PC-9 (cell line): ENCODE results near the gene BRSK2. TPM values are rescaled to one million over a fixed set of nuclear protein-coding genes. Genes with fewer than 3 reads are reported as not detected.

Experiments
- BruUV-seq: library from RNA; stranded (reverse); fragments of 400-500 nt; replicated peaks from 2 replicates; lab custom pipeline; 2021; lab: Mats Ljungman, UMichigan
- CTCF ChIA-PET: fragments of 300-600 bp; sonication (Branson Sonifier 250); formaldehyde crosslinking; loops from one replicate; lab custom pipeline; 2022; ENCODE audit warnings: antibody characterized with exemption; lab: Charles Lee
- POLR2A ChIA-PET: fragments of 300-600 bp; sonication (Branson Sonifier 250); formaldehyde crosslinking; loops from one replicate; lab custom pipeline; 2022; ENCODE audit warnings: antibody characterized with exemption; ENCODE audit not compliant: unreplicated experiment; lab: Charles Lee
- DNase-seq, 2 experiments: peaks; one replicate each; pipeline versions ENCODE4 v3.0.0 to v3.0.0-alpha.2; 2015 to 2022; ENCODE audit warnings: mixed read lengths in 1 of 2
- H2AFZ ChIP-seq: fragments of 200-600 bp; sonication (generic); 2 replicates; pipeline ENCODE4 v1.8.1; 2017; ENCODE audit warnings: antibody characterized with exemption
- H3F3A ChIP-seq: fragments of 200-600 bp; sonication (generic); 2 replicates; pipeline ENCODE4 v1.8.1; 2017; ENCODE audit warnings: antibody characterized with exemption, mild to moderate bottlenecking, low read depth; ENCODE audit not compliant: insufficient read depth
- H3K27ac ChIP-seq: fragments of 200-600 bp; sonication (generic); 2 replicates; pipeline ENCODE4 v1.6.1; 2016; ENCODE audit warnings: mixed run types
- H3K27me3 ChIP-seq: fragments of 200-600 bp; sonication (generic); 2 replicates; pipeline ENCODE4 v1.6.1; 2016; ENCODE audit warnings: low read depth, mixed run types; ENCODE audit not compliant: insufficient read depth
- H3K36me3 ChIP-seq: fragments of 200-600 bp; sonication (generic); 2 replicates; pipeline ENCODE4 v1.6.1; 2016; ENCODE audit warnings: low read depth, mixed run types
- H3K4me1 ChIP-seq: fragments of 200-600 bp; sonication (generic); replicated peaks from 2 replicates; pipeline ENCODE4 v1.6.1; 2016; ENCODE audit warnings: mixed run types; ENCODE audit not compliant: insufficient read depth
- H3K4me2 ChIP-seq: fragments of 200-600 bp; sonication (generic); 2 replicates; pipeline ENCODE4 v1.6.1; 2017; ENCODE audit warnings: mixed run types
- H3K4me3 ChIP-seq: fragments of 200-600 bp; sonication (generic); 2 replicates; pipeline ENCODE4 v1.6.1; 2016; ENCODE audit warnings: mixed run types
- H3K79me2 ChIP-seq: fragments of 200-600 bp; sonication (generic); 2 replicates; pipeline ENCODE4 v1.6.1; 2017; ENCODE audit warnings: low read depth, mixed run types
- H3K9me2 ChIP-seq: fragments of 200-600 bp; sonication (generic); 2 replicates; pipeline ENCODE4 v1.8.1; 2017; ENCODE audit warnings: mild to moderate bottlenecking; ENCODE audit not compliant: insufficient read depth
- H3K9me3 ChIP-seq: fragments of 200-600 bp; sonication (generic); 2 replicates; pipeline ENCODE4 v1.8.1; 2016; ENCODE audit warnings: low read depth; ENCODE audit not compliant: insufficient read depth
- H4K20me1 ChIP-seq: fragments of 200-600 bp; sonication (generic); 2 replicates; pipeline ENCODE4 v1.8.1; 2017; ENCODE audit not compliant: insufficient read depth
- CTCF ChIP-seq: fragments of 200-600 bp; sonication (generic); conservative IDR thresholded peaks from 2 replicates; pipeline ENCODE4 v1.6.1; 2017; ENCODE audit warnings: mixed run types, antibody characterized with exemption, mild to moderate bottlenecking, moderate library complexity
- EZH2 ChIP-seq: fragments of 200-600 bp; sonication (generic); IDR thresholded peaks from 2 replicates; pipeline ENCODE4 v1.8.0; 2017; ENCODE audit warnings: antibody characterized with exemption, low read depth
- intact Hi-C: fragments of 100-400 bp; cut with micrococcal nuclease; formaldehyde crosslinking; loops from one replicate; pipeline ENCODE4 v1.10.0; 2022; ENCODE audit not compliant: unreplicated experiment
- total RNA-seq: library from RNA; stranded (reverse); gene quantifications from 2 replicates; pipeline ENCODE4 v1.2.3, GENCODE V29; 2021

The BRSK2 gene
- total RNA-seq, 1 experiment from 2014 or later = 2.9 TPM

- H3K4me1 ChIP-seq = no peaks in the 10 kb centered on the region
- no peaks in the 10 kb centered on the region for H3K9me2 ChIP-seq
- H2AFZ ChIP-seq = no peak overlapping the region
- TF ChIP-seq EZH2 (no peak), CTCF (no peak)
- intact Hi-C loops = no loop called here
- DNase-seq = no peak
- no TSS peak for BruUV-seq
- H3K4me2 ChIP-seq = no peak overlapping the region
- H4K20me1 ChIP-seq = no peaks in the 10 kb centered on the region
- H3K9me3 ChIP-seq = no peaks in the 10 kb centered on the region; the same call in 1 of the 2 replicates
- no peak overlapping the region for H3K4me3 ChIP-seq
- H3K27ac ChIP-seq = no peak overlapping the region
- ChIA-PET CTCF (no interaction called here), POLR2A (no interaction called here)
- H3K79me2 ChIP-seq = no peaks in the 10 kb centered on the region
- peaks cover 6% of the 10 kb centered on the region; the same call in 1 of the 2 replicates for H3K27me3 ChIP-seq
- no peaks in the 10 kb centered on the region for H3K36me3 ChIP-seq
- no peaks in the 10 kb centered on the region for H3F3A ChIP-seq
Measured at GRCh38 chr11:1419811-1420210, 30.1 kb downstream of the BRSK2 start.

GRCh38 chr11:1421291-1421690, 31.6 kb downstream of the BRSK2 start:
- H4K20me1 ChIP-seq = no peaks in the 10 kb centered on the region
- BruUV-seq = no TSS peak
- H2AFZ ChIP-seq = no peak overlapping the region
- no peak for TF ChIP-seq EZH2
- no peak for TF ChIP-seq CTCF
- ChIA-PET POLR2A (no interaction called here), CTCF (no interaction called here)
- DNase-seq = no peak
- no peak overlapping the region for H3K4me3 ChIP-seq
- H3K9me2 ChIP-seq = no peaks in the 10 kb centered on the region
- H3K36me3 ChIP-seq = no peaks in the 10 kb centered on the region
- H3F3A ChIP-seq = no peaks in the 10 kb centered on the region
- H3K9me3 ChIP-seq = no peaks in the 10 kb centered on the region; the same call in 1 of the 2 replicates
- no peak overlapping the region for H3K4me2 ChIP-seq
- H3K4me1 ChIP-seq = no peaks in the 10 kb centered on the region
- no peak overlapping the region for H3K27ac ChIP-seq
- H3K79me2 ChIP-seq = no peaks in the 10 kb centered on the region
- intact Hi-C loops = no loop called here
- H3K27me3 ChIP-seq = peaks cover 6% of the 10 kb centered on the region; the same call in 1 of the 2 replicates

GRCh38 chr11:1422481-1422880, 32.7 kb downstream of the BRSK2 start:
- H4K20me1 ChIP-seq = no peaks in the 10 kb centered on the region
- H3K4me1 ChIP-seq = no peaks in the 10 kb centered on the region
- intact Hi-C loops = no loop called here
- POLR2A ChIA-PET = no interaction called here
- BruUV-seq = no TSS peak
- no peak overlapping the region for H3K27ac ChIP-seq
- CTCF ChIA-PET = no interaction called here
- no peak overlapping the region for H2AFZ ChIP-seq
- H3K27me3 ChIP-seq = peaks cover 6% of the 10 kb centered on the region; the same call in 1 of the 2 replicates
- no peak overlapping the region for H3K4me2 ChIP-seq
- no peaks in the 10 kb centered on the region for H3K79me2 ChIP-seq
- H3K9me3 ChIP-seq = no peaks in the 10 kb centered on the region
- H3K4me3 ChIP-seq = no peak overlapping the region
- H3K9me2 ChIP-seq = no peaks in the 10 kb centered on the region
- no peak; the same call in 1 of the 2 replicates for TF ChIP-seq CTCF
- TF ChIP-seq EZH2 = no peak
- H3F3A ChIP-seq = no peaks in the 10 kb centered on the region
- no peaks in the 10 kb centered on the region for H3K36me3 ChIP-seq
- DNase-seq = no peak
